Suprapubic skin (tissue), 4 donors: ENCODE data around the gene OGA.

Experiments used
- POLR2A ChIP-seq, 2 donors: fragments of 450-650 bp; IDR thresholded peaks; one replicate each; pipeline ENCODE4 v1.6.1; 2017; ENCODE audit warnings: antibody characterized with exemption in 2 of 2, mild to moderate bottlenecking in 2 of 2, moderate library complexity in 2 of 2
- POLR2AphosphoS5 ChIP-seq, 3 donors: sonication (generic); formaldehyde crosslinking; IDR thresholded peaks; one replicate each; pipeline ENCODE4 v1.6.1; 2017; ENCODE audit warnings: antibody characterized with exemption in 3 of 3
- TF ChIP-seq, protein P1 (sequence below), 2 donors: fragments of 200-600 bp in 1 of 2; fragments of 450-650 bp in 1 of 2; sonication (generic) in 1 of 2; IDR thresholded peaks; one replicate each; pipeline ENCODE4 v1.5.1; 2016 to 2019; ENCODE audit warnings: antibody characterized with exemption in 2 of 2, mild to moderate bottlenecking in 1 of 2, moderate library complexity in 1 of 2

DNA sequence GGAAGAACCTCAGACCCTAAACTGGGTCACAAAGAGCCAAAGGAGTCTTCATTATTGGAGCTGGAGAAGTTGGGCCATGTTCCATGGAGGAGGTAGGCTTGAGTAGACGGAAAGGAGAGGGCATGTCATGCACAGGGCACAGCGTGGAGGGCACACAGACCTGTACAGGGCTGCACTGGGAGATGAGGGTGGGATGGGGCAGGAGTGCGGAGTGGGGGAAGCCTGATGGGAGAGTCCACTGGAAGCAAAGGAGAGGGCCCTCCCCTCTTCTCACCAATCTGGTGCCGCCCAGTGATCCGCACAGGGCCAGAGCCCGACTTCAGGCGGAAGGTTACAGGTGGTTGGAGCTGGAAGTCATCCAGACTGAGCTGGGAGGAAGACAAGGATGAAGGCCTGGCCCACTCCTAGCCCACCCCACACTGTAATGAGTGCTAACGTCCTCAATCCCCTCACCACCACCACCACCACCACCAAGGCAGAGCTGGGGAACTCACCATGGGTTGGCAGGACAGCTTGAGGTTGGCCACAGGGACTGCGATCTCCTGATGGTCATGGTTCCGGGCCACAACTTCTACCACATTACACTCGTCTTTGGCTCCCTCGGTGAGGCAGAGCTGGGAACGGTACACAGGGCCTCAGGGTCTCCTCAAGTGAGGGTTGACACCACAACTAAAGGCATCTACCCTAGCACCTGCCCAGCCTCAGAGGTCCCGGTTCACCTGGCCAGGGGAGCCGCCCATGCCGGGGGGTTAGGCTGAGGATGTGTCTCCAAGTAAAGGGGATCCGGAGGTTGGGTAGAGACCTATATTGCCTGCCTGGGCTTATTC, 36.0 kb downstream of the OGA start:
- TF ChIP-seq POLR2A (IDR thresholded peaks at IDR 0.05) (no peak), POLR2AphosphoS5 (IDR thresholded peaks at IDR 0.05) (no peak)
- TF ChIP-seq, protein P1, sequence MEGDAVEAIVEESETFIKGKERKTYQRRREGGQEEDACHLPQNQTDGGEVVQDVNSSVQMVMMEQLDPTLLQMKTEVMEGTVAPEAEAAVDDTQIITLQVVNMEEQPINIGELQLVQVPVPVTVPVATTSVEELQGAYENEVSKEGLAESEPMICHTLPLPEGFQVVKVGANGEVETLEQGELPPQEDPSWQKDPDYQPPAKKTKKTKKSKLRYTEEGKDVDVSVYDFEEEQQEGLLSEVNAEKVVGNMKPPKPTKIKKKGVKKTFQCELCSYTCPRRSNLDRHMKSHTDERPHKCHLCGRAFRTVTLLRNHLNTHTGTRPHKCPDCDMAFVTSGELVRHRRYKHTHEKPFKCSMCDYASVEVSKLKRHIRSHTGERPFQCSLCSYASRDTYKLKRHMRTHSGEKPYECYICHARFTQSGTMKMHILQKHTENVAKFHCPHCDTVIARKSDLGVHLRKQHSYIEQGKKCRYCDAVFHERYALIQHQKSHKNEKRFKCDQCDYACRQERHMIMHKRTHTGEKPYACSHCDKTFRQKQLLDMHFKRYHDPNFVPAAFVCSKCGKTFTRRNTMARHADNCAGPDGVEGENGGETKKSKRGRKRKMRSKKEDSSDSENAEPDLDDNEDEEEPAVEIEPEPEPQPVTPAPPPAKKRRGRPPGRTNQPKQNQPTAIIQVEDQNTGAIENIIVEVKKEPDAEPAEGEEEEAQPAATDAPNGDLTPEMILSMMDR (IDR thresholded peaks at IDR 0.05) = no peak
